GM10847 (cell line): Measurements from ENCODE around the gene STRN4.
A peak's percentile ranks its signal among the peaks of the same experiment; 100 is the strongest.

Source experiments
- POLR2A ChIP-seq: IDR thresholded peaks from 2 replicates; pipeline ENCODE4 v1.6.1; 2011; ENCODE audit not compliant: insufficient read length; ENCODE audit errors: extremely low read depth

Gene STRN4

GRCh38 chr19:46746281-46747057, at the start of gene STRN4:
Gene STRN4, minus strand, starts transcription at chr19:46746450. Its CDS starts 20 bp downstream, at chr19:46746430.
- TF ChIP-seq POLR2A, result peak; percentile 17

GRCh38 chr19:46791944-46792343, 45.7 kb upstream of the STRN4 start:
- TF ChIP-seq POLR2A, result no peak

- no peak for TF ChIP-seq POLR2A
Observed at GRCh38 chr19:46789371-46789770, 43.1 kb upstream of the STRN4 start.

GRCh38 chr19:46788968-46789338, 42.7 kb upstream of the STRN4 start:
- no peak for TF ChIP-seq POLR2A

- peak; percentile 100 for TF ChIP-seq POLR2A
Observed at GRCh38 chr19:46788262-46788967, 42.2 kb upstream of the STRN4 start, which contains the start of gene SLC1A5. Gene SLC1A5, minus strand, starts transcription at chr19:46788594. Its CDS starts 629 bp downstream, at chr19:46787965.

- no peak for TF ChIP-seq POLR2A
Observed at GRCh38 chr19:46787331-46788261, 41.3 kb upstream of the STRN4 start.

GRCh38 chr19:46787040-46787330, 40.7 kb upstream of the STRN4 start:
- no peak for TF ChIP-seq POLR2A

GRCh38 chr19:46786236-46787039, 40.2 kb upstream of the STRN4 start:
- TF ChIP-seq POLR2A, result no peak

GRCh38 chr19:46785980-46786235, 39.7 kb upstream of the STRN4 start:
- TF ChIP-seq POLR2A, result no peak

GRCh38 chr19:46785054-46785979, 39.1 kb upstream of the STRN4 start:
- TF ChIP-seq POLR2A, result no peak

GRCh38 chr19:46784262-46785053, 38.2 kb upstream of the STRN4 start:
- TF ChIP-seq POLR2A, result no peak

GRCh38 chr19:46783670-46784069, 37.4 kb upstream of the STRN4 start:
- TF ChIP-seq POLR2A, result no peak

- no peak for TF ChIP-seq POLR2A
Observed at GRCh38 chr19:46782355-46783019, 36.2 kb upstream of the STRN4 start.
